Activated CD4-positive, alpha-beta T cell treated with anti-CD3 and anti-CD28 coated beads, Interleukin-2, amount 10 ng/mL, durations not matched to agents 24 days and 14 days (primary cell): Measurements from ENCODE around the gene EIF4EBP2. TPM values are rescaled to one million over a fixed set of nuclear protein-coding genes. Genes with fewer than 3 reads are reported as not detected.
A peak's percentile ranks its signal among the peaks of the same experiment; 100 is the strongest.

Experiments
- DNase-seq: peaks from one replicate; pipeline ENCODE4 v3.0.0; 2022
- H3K27ac Mint-ChIP-seq: one replicate; pipeline ENCODE4 v1.8.0; 2022; ENCODE audit warnings: mild to moderate bottlenecking, mixed read lengths
- H3K27me3 Mint-ChIP-seq: one replicate; pipeline ENCODE4 v1.8.0; 2022; ENCODE audit warnings: mixed read lengths
- H3K36me3 Mint-ChIP-seq: one replicate; pipeline ENCODE4 v1.8.0; 2022; ENCODE audit warnings: low read depth, mild to moderate bottlenecking, mixed read lengths
- H3K4me1 Mint-ChIP-seq: one replicate; pipeline ENCODE4 v1.8.0; 2021; ENCODE audit warnings: mixed read lengths
- H3K4me3 Mint-ChIP-seq: one replicate; pipeline ENCODE4 v1.8.0; 2022; ENCODE audit warnings: mild to moderate bottlenecking, moderate library complexity, mixed read lengths
- H3K9me3 Mint-ChIP-seq: one replicate; pipeline ENCODE4 v1.8.0; 2021; ENCODE audit warnings: mixed read lengths
- intact Hi-C: fragments of 100-400 bp; cut with micrococcal nuclease; formaldehyde crosslinking; loops from one replicate; pipeline ENCODE4 v1.15.1; 2023
- total RNA-seq: library from RNA; stranded (reverse); gene quantifications from 2 replicates; pipeline ENCODE4 v1.2.3, GENCODE V29; 2022

EIF4EBP2 gene
- total RNA-seq, 1 donor from 2014 or later: 38.3 TPM

DNA sequence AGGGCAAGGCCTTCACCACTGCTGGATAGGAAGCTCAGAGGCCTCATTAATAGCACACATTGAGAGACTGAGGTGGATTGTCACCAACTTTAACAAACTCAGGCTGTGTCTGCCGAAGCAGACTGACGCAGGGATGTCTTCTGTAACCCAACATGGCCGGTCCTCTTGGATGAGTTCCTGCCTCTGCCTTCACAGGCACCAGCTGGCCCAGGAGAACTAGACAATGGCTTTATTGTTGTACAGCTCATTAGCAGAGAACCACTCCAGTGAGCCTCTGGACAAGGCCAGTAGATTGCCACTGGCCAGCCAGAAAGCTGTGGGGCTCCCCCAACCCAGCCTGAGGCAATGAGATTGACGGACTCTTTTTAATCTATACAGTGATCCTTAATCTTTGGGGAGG lies 28.2 kb downstream of the EIF4EBP2 start:
- DNase-seq: no peak
- Mint-ChIP-seq H3K4me1 (peaks cover 12% of the 10 kb centered on the region), H3K27ac (no peak overlapping the region), H3K9me3 (no peaks in the 10 kb centered on the region), H3K4me3 (peak overlapping the region; percentile 71), H3K36me3 (peaks cover 11% of the 10 kb centered on the region), H3K27me3 (peaks cover 4% of the 10 kb centered on the region)
- intact Hi-C loops: no loop called here

DNA sequence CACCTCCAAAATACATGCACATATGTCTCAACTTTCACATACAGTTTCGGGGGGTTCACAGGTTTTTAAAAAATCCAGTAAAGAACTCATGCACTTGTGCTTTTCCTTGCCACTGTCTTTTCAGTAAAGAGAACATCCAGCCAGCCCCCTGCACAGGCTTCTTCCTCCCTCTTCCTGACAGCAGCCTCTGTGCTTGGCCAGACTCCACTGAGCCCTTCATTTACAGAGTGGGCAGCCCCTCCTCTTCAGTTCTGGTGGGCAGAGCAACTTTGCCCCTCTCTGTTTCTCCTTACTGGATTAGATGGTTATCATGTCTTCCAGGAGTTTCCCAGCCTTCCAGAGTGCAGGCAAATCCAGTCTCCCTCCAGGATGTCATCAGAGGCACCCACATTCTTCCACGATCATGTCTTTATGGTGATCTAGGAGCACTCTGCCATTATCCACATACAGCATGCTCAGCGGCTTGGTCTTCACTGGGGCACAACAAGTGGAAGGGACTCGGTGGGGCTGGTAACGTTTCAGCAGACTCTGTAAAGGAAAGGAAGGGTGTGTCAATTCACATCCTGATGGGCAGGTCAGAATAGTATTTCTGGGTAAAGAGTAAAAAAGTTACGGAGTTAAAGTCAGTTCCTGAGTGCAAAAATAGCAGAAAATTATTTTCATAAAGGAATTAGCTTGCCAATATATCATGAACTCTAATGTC lies 28.8 kb downstream of the EIF4EBP2 start:
- Mint-ChIP-seq H3K4me3 (peak overlapping the region; percentile 71), H3K9me3 (no peaks in the 10 kb centered on the region), H3K4me1 (peaks cover 12% of the 10 kb centered on the region), H3K27me3 (peaks cover 9% of the 10 kb centered on the region), H3K27ac (peak overlapping the region; percentile 1), H3K36me3 (peaks cover 11% of the 10 kb centered on the region)
- intact Hi-C loops: no loop called here
- no peak for DNase-seq

DNA sequence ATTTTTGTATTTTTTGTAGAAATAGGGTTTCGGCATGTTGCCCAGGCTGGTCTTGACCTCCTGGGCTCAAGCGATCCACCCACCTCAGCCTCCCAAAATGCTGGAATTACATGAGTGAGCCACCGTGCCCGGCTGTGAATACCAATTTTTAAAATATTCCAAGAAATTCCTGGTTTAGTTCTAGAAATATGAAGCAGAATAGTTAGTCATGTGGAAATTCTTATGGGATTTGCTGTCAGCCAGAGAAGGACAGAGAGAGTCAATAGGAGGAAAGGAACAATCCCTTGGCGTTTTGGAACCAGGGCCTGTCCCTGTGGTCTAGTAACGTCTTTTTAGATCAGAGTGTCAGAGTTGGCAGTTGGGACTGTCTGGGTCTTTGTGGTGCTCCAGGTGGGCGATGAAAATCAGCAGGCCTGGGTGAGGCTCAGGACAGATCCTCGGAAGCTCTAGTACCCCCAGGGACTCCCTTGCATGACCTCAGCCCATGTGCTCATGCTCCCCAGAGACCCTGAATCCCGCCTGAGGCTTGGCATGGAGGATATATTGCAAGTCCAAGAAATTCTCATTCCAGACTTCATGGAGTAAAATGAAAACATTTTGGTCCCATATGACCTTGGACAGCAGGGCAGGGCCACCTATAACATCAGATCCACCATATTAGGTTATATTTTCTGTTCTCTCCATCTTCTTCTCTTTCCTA lies 29.8 kb downstream of the EIF4EBP2 start:
- intact Hi-C loops: no loop called here
- Mint-ChIP-seq H3K9me3 (no peaks in the 10 kb centered on the region), H3K27ac (no peak overlapping the region), H3K4me3 (no peak overlapping the region), H3K27me3 (peaks cover 16% of the 10 kb centered on the region), H3K4me1 (peaks cover 12% of the 10 kb centered on the region), H3K36me3 (peaks cover 7% of the 10 kb centered on the region)
- no peak for DNase-seq

DNA sequence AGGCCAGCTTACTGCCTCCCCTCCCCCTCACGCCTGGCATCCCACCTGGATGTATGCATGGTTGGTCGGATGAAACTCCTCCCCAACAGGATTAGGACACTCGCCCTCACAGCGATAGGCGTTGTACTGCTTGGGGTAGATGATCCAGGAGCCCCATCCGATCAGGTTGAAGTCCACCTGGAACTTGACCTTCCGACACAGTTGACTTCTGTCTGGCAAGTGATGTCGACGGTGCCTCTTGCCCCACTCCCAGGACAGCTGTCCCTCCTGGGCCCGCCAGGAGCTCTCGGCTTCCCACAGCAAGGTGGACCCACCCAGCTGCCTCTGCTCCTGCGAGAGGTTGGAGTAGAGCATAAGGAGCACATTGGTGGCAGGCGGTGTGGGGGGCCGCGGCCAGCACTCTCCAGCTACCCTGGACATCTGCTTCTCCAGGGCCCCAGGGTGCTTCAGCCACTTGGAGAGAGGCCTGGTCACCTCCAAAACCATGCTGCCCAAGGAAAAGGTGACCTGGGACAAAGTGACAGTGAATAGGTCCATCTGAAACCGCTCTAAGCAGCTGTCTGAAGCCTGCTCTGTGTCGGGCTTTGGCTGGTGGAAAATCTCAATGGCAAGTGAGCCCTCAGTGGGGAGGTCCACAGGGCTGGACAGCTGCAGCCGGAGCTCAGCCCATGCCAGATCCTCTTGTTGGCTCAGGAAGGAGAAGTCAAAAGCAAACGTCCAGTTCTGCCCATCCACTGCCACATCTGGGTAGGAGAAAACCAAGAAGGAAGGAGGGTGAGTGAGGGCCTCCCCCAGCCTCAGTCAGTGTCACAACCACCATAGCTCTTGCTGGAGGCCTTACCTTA lies 31.5 kb downstream of the EIF4EBP2 start:
- H3K4me3 Mint-ChIP-seq: no peak overlapping the region
- no peak for DNase-seq
- H3K36me3 Mint-ChIP-seq: peaks cover 3% of the 10 kb centered on the region
- intact Hi-C loops: no loop called here
- no peak overlapping the region for H3K27ac Mint-ChIP-seq
- peaks cover 12% of the 10 kb centered on the region for H3K4me1 Mint-ChIP-seq
- H3K9me3 Mint-ChIP-seq: no peaks in the 10 kb centered on the region
- H3K27me3 Mint-ChIP-seq: peaks cover 32% of the 10 kb centered on the region

DNA sequence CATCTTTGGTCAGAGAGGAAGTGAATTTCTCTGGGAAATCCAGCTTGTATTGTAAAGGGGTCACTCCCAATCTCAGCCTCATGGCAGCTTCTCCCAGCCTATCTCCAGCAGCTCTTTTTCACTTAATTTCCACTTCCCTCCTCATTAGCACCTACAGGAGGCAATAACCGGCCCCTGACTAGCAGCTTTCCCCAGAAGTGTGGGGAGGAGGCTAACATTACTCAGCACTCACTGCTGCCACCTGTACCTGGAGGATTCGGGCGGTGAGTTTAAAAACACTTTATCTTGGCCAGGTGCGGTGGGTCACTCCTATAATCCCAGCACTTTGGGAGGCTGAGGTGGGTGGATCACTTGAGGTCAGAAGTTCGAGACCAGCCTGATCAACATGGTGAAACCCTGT lies 33.8 kb downstream of the EIF4EBP2 start:
- H3K27me3 Mint-ChIP-seq: peaks cover 51% of the 10 kb centered on the region
- intact Hi-C loops: no loop called here
- H3K36me3 Mint-ChIP-seq: no peaks in the 10 kb centered on the region
- H3K27ac Mint-ChIP-seq: no peak overlapping the region
- no peaks in the 10 kb centered on the region for H3K9me3 Mint-ChIP-seq
- H3K4me1 Mint-ChIP-seq: peaks cover 9% of the 10 kb centered on the region
- no peak overlapping the region for H3K4me3 Mint-ChIP-seq
- DNase-seq: no peak

DNA sequence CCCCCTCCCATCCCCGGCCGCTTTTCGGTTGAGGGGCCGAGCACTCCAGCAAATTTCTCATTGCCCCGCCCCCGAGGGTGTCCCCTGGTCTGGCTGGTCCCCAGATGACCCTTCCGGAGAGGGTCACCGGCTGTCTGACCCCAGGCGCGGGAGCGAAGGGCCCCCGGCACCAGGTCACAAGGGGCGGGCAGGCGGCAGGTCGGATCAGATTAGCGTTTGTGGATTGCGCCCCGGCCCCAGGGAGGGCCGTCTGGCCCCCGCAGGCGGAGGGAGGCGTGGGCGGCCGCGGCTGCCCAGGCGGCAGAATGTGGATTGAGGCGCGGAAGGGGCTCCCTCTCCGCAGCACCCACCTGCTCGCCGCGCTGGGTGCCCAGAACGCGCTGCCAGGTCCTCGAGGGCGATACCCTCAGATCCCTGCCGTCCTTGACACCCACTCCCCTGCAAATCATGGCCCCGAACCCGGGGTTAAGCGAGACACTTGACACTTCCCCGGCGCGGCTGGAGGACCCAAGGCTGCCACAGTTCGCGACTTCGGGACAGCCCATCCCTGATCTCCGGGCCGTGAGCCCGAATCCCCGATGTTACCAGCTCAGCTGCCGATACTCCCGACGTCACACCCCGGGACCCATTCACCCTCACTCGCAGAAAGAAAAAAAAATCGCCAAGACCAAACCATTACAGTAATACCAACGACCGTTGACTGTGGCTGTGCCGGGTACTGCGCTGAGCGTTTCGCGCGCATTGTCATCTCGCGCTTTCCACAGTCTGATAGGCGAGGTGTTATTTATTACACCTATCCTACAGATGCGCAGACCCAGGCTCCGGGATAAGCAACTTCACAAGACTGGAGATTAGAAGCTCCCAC lies 36.6 kb downstream of the EIF4EBP2 start:
- Mint-ChIP-seq H3K36me3 (no peaks in the 10 kb centered on the region), H3K4me1 (peaks cover 6% of the 10 kb centered on the region), H3K4me3 (peak overlapping the region; percentile 78), H3K27me3 (peaks cover 63% of the 10 kb centered on the region), H3K27ac (no peak overlapping the region), H3K9me3 (no peaks in the 10 kb centered on the region)
- DNase-seq: peak; percentile 69
- intact Hi-C loops: no loop called here

DNA sequence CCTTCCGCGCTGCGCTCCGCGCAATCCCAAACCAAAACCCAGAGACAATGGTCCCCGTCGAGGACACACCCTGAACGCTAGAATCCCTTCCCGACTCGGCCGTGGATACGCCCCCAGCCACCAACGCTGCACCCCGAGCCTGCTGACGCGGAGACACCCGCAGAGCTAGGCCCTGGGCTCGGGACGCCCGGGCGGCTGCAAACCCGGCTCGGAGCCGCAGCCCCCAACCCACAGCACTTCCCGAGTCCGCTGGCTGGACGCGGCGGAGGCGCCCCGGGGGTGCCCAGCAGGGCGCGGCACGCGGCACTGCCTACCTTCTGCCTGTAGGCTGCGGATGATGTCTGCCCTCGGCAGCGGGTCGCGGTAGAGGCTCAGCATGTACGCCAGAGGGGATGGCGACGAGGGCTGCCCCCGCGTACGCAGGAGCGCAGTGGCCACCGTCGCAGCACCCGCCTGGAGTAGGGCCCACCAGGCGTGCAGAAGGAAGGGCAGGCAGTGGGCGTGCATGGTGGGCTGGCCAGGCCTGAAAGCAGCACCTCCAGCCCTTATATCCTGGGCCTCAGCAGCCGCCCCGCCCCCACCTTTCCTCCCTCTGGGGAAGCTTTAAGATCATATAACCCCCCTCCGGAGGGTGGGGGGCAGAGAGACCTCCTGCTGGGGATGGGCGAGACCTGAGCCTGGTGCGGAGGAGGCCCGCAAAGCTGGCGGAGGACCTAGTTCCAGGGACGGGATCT lies 37.4 kb downstream of the EIF4EBP2 start, which contains the start of gene NODAL:
Gene NODAL (minus strand): TSS at position 521 of the 734 bp plus-strand sequence. CDS start 14 bp downstream, at position 507.
- H3K36me3 Mint-ChIP-seq: no peaks in the 10 kb centered on the region
- peak; percentile 61 for DNase-seq
- H3K4me1 Mint-ChIP-seq: peaks cover 6% of the 10 kb centered on the region
- peaks cover 63% of the 10 kb centered on the region for H3K27me3 Mint-ChIP-seq
- H3K9me3 Mint-ChIP-seq: no peaks in the 10 kb centered on the region
- H3K4me3 Mint-ChIP-seq: peak within 1 kb of the TSS; percentile 78
- H3K27ac Mint-ChIP-seq: no peak within 1 kb of the TSS
- intact Hi-C loops: no loop called here

DNA sequence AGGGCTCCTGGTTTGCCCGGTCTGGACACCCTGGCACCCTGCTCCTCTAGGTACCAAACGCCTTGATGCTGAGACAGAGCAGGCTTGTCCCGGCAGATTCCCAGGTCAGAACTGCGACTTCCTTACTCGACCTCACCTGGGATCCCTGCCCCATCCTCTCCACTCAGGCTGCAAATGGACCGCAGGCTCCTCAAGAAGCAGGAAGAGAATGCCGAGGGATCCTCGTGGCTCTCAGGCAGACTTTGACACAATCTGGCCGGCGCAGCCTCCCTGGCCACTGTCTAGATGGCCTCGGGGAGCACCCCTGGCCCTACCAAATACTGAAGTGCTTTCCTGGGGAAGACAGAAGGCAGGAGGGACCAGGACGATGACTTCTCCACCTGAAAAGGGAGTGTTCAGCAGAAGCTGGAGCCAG lies 38.0 kb downstream of the EIF4EBP2 start:
- Mint-ChIP-seq H3K27ac (no peak overlapping the region), H3K9me3 (no peaks in the 10 kb centered on the region), H3K4me1 (peaks cover 6% of the 10 kb centered on the region), H3K36me3 (no peaks in the 10 kb centered on the region), H3K4me3 (no peak overlapping the region), H3K27me3 (peaks cover 60% of the 10 kb centered on the region)
- intact Hi-C loops: no loop called here
- no peak for DNase-seq

DNA sequence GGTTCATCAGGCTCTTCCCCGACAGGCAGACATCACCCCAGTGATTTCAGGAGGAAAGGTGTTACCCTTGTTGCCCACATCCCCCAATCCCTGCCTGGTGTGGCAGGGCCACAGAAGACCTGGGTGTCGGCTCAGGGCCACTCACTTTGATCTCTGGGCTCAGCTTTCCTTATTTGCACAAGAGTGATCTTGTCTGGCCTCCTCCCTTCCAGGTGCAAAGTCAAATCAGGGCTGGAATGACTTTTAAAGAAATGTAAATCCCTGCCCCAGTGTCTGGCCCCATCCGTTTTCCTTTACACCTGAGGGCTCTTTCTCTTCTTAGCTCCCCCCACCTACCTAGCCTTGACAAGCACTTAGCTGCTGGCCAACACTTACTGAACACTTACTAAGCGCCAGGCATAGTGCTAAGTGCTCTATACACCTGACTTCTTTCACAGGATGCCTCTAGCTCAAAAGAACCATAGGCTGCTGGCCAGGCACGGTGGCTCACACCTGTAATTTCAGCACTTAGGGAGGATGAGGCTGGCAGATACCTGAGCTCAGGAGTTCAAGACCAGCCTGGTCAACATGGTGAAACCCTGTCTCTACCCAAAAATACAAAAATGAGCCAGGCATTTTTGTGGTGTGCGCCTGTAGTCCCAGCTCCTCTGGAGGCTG lies 38.5 kb downstream of the EIF4EBP2 start:
- Mint-ChIP-seq H3K27ac (no peak overlapping the region), H3K27me3 (peaks cover 57% of the 10 kb centered on the region), H3K4me3 (no peak overlapping the region), H3K9me3 (no peaks in the 10 kb centered on the region), H3K4me1 (peaks cover 6% of the 10 kb centered on the region), H3K36me3 (no peaks in the 10 kb centered on the region)
- no peak for DNase-seq
- intact Hi-C loops: no loop called here

DNA sequence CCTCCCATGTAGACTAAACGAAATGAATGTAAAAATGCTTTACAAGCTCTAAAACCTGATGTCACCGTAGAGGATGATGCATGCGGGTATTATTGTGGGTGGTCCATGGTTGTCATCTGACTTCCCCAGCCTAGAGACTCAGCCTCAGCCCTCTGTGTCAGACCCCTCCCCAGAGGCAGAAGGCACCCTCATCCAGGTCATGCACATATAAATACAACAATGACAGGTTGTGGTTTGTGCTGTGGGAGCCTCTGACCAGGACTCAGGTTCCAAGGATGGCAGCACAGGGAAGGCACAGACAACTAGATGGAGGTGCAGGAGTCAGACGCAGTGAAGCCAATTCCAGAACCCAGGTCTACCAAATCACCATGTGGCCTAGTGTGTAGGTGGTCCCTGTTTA lies 40.8 kb downstream of the EIF4EBP2 start:
- H3K4me3 Mint-ChIP-seq: no peak overlapping the region
- H3K9me3 Mint-ChIP-seq: no peaks in the 10 kb centered on the region
- no peaks in the 10 kb centered on the region for H3K36me3 Mint-ChIP-seq
- peaks cover 44% of the 10 kb centered on the region for H3K27me3 Mint-ChIP-seq
- H3K4me1 Mint-ChIP-seq: peaks cover 6% of the 10 kb centered on the region
- no peak overlapping the region for H3K27ac Mint-ChIP-seq
- DNase-seq: no peak
- intact Hi-C loops: no loop called here

DNA sequence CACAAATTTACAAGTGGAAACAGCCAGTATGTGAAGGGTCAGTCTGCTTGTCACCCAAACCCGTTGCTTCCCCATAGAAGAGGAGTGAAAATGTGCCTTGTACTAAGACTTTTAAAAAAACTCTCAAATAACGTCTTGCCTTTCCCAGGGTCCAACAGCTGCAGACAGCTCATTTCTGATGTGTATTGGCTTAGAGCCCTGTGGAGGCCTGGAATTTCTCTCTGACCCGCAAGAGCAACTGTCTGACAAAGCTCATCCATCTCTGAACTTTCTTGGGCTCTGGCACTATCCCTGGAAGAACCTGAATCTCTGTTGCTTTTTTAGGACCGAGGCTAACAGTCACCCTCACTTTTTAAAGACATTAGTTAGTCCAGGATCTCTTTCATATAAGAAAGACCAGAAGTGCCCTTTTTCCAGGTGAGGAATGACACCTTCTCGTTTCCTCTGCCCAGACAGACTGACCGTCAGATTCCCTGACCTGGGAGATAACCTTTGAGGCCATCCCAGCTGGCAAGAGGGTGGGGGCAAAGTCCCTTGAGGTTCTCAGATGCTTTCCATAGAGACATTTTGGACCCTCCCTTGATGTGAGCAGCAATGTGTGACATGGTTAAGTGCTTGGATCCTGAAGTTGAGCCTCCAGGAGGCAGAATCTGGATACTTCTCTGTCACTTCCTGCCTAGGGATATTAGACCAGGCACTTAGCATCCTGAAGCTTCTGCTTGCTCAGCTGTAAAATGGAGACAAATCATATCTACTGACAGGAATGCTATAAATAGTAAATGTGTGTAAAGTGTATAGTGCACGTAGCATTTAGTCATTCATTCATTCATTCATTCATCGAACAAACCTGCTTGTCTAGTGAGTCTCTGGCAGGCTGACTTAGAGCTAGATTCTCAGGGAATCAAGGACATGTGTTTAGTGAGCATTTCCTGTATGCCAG lies 42.0 kb downstream of the EIF4EBP2 start:
- no peaks in the 10 kb centered on the region for H3K36me3 Mint-ChIP-seq
- no peak overlapping the region for H3K27ac Mint-ChIP-seq
- DNase-seq: no peak
- H3K4me3 Mint-ChIP-seq: no peak overlapping the region
- peaks cover 34% of the 10 kb centered on the region for H3K27me3 Mint-ChIP-seq
- no peaks in the 10 kb centered on the region for H3K9me3 Mint-ChIP-seq
- intact Hi-C loops: no loop called here
- peaks cover under 1% of the 10 kb centered on the region for H3K4me1 Mint-ChIP-seq

DNA sequence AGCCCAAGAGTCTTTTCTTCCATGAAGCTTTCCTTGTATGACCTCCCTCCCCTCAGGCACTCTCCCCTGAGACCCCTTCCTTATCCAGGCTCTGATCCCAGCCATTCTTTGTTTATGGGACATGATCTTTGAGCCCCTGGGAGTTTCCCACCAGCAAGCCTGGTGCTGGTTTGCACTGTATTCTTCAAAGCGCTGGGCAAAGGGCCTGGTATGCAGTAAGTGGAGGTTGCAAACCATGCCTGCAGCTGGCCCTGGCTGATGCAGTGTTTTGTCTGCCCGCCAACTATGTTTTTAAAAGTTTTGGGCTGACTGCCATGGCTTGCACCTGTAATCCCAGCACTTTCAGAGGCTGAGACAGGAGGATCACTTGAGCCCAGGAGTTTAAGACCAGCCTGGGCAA lies 44.3 kb downstream of the EIF4EBP2 start:
- intact Hi-C loops: no loop called here
- H3K27me3 Mint-ChIP-seq: peaks cover 16% of the 10 kb centered on the region
- DNase-seq: no peak
- H3K36me3 Mint-ChIP-seq: no peaks in the 10 kb centered on the region
- no peaks in the 10 kb centered on the region for H3K4me1 Mint-ChIP-seq
- H3K4me3 Mint-ChIP-seq: no peak overlapping the region
- H3K27ac Mint-ChIP-seq: no peak overlapping the region
- no peaks in the 10 kb centered on the region for H3K9me3 Mint-ChIP-seq
